ENCODE measurements around the gene ZEB1.

Gene ZEB1

GRCh38 chr10:31322647-31323046 is 3.6 kb downstream of the ZEB1 start (continued):
- peak; percentile 45; the same call in 1 of the 2 replicates for TF ChIP-seq PRDM10 (tag by site-specific recombination; IDR thresholded peaks at IDR 0.05)
- no peak for TF ChIP-seq SCRT1 (tag by site-specific recombination; IDR thresholded peaks at IDR 0.05; ENCODE audit: borderline replicate concordance)
- no peak for TF ChIP-seq ZNF792 (tag by site-specific recombination; IDR thresholded peaks at IDR 0.05)
- TF ChIP-seq, protein P1, sequence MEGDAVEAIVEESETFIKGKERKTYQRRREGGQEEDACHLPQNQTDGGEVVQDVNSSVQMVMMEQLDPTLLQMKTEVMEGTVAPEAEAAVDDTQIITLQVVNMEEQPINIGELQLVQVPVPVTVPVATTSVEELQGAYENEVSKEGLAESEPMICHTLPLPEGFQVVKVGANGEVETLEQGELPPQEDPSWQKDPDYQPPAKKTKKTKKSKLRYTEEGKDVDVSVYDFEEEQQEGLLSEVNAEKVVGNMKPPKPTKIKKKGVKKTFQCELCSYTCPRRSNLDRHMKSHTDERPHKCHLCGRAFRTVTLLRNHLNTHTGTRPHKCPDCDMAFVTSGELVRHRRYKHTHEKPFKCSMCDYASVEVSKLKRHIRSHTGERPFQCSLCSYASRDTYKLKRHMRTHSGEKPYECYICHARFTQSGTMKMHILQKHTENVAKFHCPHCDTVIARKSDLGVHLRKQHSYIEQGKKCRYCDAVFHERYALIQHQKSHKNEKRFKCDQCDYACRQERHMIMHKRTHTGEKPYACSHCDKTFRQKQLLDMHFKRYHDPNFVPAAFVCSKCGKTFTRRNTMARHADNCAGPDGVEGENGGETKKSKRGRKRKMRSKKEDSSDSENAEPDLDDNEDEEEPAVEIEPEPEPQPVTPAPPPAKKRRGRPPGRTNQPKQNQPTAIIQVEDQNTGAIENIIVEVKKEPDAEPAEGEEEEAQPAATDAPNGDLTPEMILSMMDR (tag by site-specific recombination; IDR thresholded peaks at IDR 0.05) = no peak
- TF ChIP-seq ZNF302 (tag by site-specific recombination; IDR thresholded peaks at IDR 0.05; ENCODE audit: low read depth) = no peak
- no peak for TF ChIP-seq HOXC10 (CRISPR knock-in tag; IDR thresholded peaks at IDR 0.05)
- TF ChIP-seq ZNF114 (tag by site-specific recombination; IDR thresholded peaks at IDR 0.05) = no peak

GRCh38 chr10:31340343-31340742 is 21.3 kb downstream of the ZEB1 start:
- POLR2A ChIA-PET = no interaction called here
- H3K27ac ChIP-seq (ENCODE audit: extremely low read depth, low read depth, low read length) = no peak overlapping the region
- TF ChIP-seq ZBTB48 (tag by site-specific recombination; IDR thresholded peaks at IDR 0.05) = 0 out of 2 replicates have a peak, but pooled peaks have one; percentile 33
- no peak for TF ChIP-seq ZNF571 (tag by site-specific recombination; IDR thresholded peaks at IDR 0.05)
- TF ChIP-seq, protein P2, sequence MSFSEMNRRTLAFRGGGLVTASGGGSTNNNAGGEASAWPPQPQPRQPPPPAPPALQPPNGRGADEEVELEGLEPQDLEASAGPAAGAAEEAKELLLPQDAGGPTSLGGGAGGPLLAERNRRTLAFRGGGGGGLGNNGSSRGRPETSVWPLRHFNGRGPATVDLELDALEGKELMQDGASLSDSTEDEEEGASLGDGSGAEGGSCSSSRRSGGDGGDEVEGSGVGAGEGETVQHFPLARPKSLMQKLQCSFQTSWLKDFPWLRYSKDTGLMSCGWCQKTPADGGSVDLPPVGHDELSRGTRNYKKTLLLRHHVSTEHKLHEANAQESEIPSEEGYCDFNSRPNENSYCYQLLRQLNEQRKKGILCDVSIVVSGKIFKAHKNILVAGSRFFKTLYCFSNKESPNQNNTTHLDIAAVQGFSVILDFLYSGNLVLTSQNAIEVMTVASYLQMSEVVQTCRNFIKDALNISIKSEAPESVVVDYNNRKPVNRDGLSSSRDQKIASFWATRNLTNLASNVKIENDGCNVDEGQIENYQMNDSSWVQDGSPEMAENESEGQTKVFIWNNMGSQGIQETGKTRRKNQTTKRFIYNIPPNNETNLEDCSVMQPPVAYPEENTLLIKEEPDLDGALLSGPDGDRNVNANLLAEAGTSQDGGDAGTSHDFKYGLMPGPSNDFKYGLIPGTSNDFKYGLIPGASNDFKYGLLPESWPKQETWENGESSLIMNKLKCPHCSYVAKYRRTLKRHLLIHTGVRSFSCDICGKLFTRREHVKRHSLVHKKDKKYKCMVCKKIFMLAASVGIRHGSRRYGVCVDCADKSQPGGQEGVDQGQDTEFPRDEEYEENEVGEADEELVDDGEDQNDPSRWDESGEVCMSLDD (tag by site-specific recombination; IDR thresholded peaks at IDR 0.05) = no peak
- TF ChIP-seq, protein P3, sequence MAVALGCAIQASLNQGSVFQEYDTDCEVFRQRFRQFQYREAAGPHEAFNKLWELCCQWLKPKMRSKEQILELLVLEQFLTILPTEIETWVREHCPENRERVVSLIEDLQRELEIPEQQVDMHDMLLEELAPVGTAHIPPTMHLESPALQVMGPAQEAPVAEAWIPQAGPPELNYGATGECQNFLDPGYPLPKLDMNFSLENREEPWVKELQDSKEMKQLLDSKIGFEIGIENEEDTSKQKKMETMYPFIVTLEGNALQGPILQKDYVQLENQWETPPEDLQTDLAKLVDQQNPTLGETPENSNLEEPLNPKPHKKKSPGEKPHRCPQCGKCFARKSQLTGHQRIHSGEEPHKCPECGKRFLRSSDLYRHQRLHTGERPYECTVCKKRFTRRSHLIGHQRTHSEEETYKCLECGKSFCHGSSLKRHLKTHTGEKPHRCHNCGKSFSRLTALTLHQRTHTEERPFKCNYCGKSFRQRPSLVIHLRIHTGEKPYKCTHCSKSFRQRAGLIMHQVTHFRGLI (tag by site-specific recombination; IDR thresholded peaks at IDR 0.05) = no peak
- TF ChIP-seq ZNF366 (tag by site-specific recombination; conservative IDR thresholded peaks at IDR 0.05) = 0 out of 2 replicates have a peak, but pooled peaks have one; percentile 24
- peak; percentile 64; the same call in 1 of the 2 replicates for TF ChIP-seq OSR2 (tag by site-specific recombination; IDR thresholded peaks at IDR 0.05)
- TF ChIP-seq, protein P4, sequence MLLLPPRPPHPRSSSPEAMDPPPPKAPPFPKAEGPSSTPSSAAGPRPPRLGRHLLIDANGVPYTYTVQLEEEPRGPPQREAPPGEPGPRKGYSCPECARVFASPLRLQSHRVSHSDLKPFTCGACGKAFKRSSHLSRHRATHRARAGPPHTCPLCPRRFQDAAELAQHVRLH (tag by site-specific recombination; IDR thresholded peaks at IDR 0.05) = peak; percentile 18; the same call in 1 of the 2 replicates
- peak; percentile 78 for TF ChIP-seq PRDM6 (tag by site-specific recombination; IDR thresholded peaks at IDR 0.05)
- no peak overlapping the region for H3K4me3 ChIP-seq (ENCODE audit: low read depth, low read length)
- CTCF ChIA-PET = no interaction called here
- no peaks in the 10 kb centered on the region for H3K9me3 ChIP-seq (ENCODE audit: control insufficient read depth, insufficient read depth, low read depth, low read length)
- peaks cover 19% of the 10 kb centered on the region for H3K4me1 ChIP-seq (ENCODE audit: control insufficient read depth, insufficient read depth, low read length)
- H3K36me3 ChIP-seq (ENCODE audit: control insufficient read depth in 2 of 2, insufficient read depth in 1 of 2, low read length in 2 of 2) = no peaks in the 10 kb centered on the region

Data from HEK293 (cell line).